Glomerular visceral epithelial cell (primary cell): ENCODE measurements around the gene FN1.

Source experiments
- DNase-seq: peaks from one replicate; pipeline ENCODE4 v3.0.0-alpha.2; 2016; ENCODE audit errors: extremely low spot score

Gene FN1

DNA sequence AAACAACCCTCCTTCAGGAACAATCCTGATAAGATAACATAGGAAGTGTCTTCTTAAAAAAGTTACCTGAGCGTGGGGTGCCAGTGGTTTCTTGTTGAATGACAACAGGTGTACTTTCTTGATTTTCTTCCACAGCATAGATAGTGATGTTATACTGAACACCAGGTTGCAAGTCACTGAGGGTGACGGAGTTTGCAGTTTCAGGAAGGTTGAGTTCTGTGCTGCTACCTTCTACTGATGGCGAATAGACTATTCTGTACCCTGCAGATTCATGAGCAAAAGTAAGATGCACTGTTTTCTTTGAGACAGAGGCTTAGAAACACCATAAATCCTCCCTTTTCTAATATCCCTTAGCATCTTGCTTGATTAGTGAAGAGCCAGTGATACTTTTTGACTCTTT, 28.8 kb downstream of the FN1 start:
- DNase-seq: no peak

DNA sequence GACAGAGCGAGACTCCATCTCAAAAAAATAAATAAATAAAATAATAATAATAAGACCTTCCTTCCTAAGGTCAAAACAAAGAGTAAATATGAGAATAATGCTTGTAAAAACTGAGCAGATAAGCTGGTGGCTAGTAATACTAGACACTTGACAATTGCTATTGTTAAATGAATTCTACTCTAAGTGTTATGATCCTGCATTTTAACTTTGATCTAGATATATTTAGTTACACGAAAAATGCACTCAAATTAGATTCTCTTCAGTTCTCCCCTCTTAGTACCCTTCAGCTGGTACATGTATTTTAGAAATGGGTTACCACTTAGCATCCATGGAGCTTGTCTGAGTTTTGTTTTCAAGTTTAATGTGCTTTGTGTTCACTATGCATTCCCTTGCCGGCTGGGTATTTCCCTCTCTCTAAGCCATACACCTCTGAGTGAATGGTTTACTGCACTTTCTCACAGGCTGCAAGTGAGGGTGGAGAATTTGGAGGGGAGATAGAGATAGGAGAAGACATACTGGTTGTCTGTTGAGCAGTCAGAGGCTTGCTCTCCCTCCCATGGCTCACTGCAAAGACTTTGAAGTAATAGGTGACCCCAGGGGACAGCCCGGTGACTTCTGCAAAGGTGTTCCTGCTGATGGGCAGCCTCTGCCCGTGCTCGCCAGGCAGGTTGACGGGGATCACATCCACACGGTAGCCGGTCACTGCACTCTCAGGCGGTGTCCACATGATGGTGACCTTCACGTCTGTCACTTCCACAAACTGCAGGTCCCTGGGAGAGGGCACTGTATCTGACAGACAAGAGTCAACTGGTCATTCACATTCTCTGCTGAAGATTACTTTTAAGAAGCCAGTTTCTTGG, 29.9 kb downstream of the FN1 start:
- DNase-seq: no peak

DNA sequence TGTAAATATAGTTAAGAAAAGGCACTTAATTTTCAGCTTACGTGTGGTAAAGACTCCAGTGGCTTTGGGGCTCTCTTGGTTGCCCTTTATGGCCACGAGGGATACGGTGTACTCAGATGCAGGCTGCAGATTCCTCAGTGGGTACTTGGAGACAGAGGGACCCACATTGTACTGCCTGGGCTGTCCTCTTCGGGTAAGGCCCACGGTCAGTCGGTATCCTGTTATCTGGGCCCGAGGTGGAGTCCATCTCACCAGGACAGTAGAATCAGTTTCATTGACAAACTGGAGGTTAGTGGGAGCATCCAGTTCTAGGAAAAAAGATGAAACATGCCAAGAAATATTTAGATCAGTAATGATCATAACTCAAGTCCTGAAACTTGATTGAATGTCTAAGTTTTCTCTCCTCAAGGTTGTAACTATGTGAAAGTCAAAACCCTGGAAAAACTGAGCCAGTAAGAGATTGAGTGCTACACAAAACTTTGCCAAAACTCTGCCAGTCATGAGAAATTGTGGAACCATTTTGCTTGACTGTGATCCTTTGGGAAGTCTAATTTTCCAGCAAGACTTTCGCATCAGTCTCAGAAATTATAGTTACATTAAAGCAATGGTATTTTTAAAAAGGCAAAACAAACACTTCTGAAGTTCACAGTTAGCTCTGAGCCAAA, 31.4 kb downstream of the FN1 start:
- DNase-seq: no peak

DNA sequence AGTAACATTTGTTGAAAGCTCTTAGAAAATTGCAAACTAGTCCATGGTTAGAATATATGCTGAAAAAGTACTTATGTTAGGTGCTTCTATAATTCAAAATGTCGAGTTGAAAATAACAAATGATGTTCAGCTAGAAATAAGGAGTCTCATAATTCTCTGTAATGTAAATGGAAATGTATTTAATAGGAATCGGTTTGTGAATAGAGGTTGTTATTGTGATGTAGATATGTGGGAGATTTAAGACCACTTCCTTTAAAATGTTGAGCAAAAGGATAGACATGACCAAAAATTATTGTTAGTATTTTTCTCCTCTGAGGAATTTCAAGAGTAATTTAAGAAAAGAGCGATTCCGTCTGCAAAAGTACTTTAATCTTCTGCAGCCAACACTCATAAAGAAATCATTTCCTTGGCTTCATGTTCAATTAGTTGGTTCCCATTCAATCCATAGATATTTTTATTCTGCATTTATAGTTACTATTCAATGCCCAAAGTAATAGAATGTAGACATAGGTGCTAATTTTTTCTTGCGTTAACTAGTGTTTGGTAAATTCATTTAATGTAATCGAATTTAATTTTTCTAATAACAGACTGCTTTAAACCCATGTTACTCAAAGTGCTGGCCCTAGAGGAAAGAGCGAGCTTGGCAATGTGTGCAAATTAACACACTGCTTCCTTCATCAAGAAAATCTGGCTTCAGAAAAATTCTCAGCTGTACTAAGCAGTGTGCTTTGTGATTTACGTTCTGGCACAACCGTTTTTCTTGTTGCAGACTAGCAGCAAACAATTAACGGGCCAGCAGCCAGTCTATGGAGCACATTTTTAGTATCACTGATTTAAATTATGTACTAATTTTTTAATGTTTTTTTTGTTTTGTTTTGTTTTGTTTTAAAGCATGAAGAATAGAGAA, 32.2 kb downstream of the FN1 start:
- no peak for DNase-seq

DNA sequence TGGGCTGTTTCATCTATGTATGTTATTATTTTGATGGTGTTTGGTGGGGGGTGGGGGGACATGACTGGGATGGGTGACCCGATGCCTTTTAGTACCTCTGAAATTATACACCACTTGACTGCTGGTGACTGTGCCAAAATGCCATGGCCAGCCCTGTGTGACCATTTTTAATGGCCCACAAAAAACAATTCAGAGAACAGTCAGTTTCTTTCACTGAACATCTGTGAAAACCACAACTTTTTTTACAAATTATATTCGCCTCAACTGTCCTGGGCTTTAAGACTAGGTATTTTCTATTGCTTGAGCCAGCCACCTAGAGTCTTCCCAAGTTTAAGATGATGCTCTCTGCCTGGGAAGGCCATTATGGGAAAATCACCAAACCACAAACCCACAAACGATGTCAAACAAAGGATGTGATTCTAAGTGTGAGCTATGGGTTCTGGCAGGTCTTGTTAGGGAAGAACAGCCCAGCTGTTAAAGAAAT, 33.9 kb downstream of the FN1 start:
- peak; percentile 96 for DNase-seq

DNA sequence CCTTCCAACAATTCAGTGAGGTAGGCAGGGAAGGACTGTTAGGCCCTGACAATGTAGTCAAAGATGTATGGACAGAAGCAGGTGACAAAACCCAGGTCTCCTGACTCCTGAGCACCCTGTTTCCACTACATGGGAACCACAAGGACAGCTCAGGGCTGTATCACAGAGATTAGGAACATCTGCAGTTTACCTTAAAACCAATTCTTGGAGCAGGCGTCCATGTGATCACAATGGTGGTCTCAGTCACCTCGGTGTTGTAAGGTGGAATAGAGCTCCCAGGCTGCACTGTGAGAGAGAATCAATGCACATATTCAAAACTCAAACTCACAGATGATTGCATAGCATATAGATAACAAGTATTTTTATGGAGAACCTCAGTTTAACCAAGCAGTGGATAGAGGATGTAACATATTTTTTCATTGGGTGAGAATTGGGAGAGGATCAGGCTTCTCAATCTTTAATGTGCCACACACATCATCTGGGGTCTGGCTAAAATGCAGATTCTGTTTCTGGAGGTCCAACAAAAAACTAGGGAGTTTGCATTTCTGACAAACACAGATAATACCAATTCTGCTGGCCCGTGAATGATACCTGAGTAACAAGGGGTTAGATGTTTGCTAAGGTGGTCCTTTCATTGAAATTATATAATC, 36.7 kb downstream of the FN1 start:
- DNase-seq: no peak

DNA sequence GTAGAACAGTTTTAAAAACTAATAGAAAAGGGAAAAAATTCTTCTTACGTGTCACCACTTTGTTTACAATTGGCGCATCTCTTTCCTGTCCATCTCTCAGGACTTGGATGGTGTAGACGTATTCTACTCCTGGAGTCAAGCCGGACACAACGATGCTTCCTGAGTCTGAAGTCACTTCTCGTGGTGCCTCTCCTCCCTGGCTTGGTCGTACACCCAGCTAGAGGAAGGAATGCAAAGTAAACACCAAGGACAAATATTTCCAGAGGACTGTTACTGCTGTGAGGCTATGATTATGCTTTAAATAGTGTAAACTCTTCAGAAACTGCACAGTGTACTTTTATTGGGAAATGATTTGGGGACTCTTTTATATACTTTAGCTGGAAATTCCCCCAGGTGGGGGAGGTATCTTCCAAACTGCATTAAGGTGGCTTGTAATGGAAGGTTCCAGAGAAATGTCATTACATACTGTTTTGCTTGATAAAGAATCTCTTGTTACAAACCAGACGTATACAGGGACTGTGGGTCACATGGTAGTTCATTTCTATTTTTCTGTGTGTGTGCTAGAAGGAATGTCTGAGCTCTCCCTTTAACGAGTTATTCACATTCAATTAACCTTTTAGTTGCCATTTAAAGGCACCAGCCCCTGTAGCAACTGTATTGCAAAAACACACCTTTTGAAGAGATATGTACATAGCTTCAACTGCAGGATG, 38.1 kb downstream of the FN1 start:
- DNase-seq: no peak

DNA sequence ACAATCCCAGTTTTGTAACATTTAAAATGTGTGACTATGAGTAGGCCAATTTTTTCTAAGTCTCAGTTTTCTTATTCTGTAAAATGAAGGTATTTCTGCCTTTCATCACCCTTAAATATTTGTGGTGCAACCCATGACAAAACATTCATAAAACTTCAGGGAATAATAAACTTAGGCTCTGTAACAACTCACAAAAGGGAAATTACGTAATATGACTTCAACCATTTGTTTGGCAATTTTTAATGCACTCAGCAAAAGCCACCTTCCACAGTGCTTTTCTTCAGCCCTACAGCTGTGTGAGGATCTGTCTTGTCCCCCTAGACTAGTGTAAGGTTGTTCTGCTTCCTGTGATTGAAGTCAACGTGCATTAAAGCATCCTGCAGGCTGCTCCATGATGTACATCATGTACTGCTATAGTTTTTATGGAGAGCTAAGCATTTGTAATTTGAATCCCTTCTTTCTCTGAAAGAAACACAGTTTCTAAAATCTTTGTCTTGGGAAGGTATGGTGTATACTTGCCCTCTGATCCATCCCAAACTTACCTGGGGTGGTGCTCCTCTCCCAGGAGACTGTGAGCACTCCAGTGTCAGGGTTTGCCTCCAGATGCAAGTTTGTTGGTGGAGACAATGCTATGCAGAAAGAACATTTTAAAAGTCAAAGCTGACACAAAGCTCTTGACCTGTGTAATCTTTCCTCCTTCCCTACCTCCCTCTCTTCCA, 39.1 kb downstream of the FN1 start:
- peak; percentile 41 for DNase-seq

DNA sequence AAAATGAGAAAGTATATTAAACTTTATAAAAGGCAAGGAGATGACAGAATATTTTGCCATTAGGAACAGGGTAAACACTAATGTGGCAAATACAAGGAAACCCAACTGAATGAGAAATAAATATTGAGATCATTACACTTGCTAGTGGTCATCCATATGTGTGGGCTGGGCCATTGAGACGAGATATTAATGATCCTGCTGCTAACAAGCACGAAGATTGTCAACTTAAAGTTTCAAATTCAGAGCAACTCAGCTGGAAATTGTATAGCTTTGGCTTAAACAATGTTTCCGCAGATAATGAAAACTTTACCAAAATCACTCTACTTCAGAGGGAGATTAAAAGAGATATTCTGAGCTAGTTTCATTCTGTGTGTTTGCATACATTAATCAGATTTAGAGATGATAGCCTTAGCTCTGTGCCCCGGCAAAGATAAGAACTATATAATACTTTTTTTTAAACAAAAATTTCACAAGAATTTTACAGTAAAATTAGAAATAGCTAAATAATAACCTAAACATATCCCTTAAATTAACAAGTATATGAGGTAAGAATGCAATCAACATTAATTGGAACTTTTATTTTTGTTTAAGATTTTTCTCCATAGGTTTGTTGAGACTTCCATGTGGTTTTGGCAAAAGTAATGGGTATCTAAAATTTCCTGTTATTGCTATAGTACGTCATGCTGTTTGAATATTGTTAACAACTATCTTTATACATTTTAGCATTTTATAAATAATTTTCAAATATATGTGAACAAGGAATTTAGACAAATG, 40.0 kb downstream of the FN1 start:
- no peak for DNase-seq

DNA sequence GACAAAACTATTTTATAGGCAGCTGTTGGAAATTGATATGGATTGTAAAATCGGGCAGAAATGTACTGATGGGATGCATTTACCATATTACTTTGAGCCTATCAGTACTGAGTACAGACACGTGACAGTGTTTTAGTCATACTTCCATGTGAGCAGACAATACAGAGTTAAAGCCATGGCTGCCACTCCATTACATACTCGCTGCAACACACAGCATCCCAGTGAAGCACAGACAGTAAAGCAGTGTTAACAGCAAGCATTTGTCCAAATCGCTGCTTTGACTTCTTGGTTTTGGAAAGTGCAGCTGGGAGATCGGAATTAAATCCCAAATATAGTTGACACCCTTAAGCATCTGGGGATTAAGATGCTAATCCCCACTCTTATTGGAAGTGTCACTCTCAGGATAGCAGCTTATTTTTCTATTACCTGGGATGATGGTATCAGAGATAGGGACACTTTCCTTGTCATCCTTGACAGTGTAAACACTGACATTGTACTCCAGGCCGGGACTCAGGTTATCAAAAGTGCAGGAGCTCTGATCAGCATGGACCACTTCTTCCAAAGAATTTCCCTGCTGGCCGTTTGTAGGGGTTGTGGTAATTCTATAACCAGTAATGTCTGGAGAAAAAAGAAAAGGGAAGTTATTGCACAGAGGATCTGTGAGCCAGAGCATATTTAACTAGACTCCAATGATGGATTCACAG, 41.6 kb downstream of the FN1 start:
- DNase-seq: no peak

DNA sequence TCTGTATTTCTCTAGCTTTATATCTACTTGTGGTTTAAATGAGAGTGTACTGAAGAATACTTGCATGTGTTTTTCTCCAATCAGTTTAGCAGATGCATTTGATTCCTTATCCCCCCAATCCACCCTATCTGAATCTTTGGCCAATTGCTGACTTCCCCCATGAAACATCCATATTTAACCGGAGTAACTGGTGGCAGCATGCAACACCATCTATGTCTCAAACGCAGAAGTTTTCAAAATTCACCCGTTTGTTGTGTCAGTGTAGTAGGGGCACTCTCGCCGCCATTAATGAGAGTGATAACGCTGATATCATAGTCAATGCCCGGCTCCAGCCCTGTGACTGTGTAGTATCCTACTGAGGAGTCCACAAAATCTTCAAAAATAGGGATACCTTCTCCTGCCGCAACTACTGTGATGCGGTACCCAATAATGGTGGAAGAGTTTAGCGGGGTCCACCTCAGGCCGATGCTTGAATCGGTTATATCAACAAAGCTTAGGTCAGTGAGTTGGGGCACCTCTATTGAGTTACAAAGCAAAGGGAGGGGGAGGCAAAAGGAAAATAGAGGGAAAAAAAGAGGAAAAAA, 43.1 kb downstream of the FN1 start:
- no peak for DNase-seq

DNA sequence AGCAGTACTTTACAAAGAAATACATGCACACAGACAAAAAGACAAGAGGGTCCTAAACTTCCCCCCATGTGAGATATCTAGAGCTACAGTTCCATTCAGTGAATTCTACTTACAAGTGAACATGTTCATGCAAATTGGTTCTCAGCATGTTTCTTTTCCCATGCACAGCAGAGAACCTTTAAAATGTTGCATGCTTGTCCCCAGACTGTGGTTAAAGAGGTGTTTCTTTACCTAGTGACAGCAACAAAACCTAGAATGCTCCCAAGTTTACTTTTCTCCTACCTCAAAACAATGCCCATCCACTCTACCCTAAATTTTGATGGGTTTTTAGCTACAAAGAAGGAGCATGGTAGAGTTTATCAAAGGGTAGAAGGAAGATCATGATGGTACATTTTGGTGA, 43.7 kb downstream of the FN1 start:
- no peak for DNase-seq

DNA sequence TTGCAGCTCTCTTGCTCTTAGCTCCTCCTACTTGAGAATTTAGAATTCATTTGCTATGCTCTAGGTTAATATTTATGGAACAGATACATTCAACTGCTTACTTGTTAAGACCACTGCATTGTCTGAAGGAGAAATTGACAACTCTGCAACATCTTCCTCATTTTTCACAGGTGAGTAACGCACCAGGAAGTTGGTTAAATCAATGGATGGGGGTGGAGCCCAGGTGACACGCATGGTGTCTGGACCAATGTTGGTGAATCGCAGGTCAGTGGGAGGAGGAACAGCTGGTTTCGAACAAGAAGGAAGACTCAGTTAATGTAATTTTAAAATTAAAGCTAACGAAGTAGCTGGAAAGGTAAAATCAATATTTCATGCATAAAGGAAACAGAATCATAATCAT, 44.3 kb downstream of the FN1 start:
- no peak for DNase-seq

DNA sequence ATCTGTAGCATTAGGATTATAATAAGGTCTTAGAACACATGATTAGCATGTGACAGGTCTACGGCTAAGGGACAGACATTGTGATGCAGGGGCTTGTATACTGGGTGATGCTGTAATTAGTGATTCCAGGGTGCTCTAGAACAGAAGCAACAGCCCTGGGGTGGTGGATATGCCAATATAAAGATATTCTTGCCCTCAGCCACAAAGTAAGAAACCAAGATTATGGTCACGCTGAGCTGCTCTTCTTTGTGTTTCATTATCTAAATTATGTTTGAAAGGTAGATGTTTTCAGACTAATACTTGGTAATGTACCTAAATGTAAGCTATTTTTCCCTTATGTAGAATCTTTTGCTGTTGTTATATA, 45.3 kb downstream of the FN1 start:
- no peak for DNase-seq

DNA sequence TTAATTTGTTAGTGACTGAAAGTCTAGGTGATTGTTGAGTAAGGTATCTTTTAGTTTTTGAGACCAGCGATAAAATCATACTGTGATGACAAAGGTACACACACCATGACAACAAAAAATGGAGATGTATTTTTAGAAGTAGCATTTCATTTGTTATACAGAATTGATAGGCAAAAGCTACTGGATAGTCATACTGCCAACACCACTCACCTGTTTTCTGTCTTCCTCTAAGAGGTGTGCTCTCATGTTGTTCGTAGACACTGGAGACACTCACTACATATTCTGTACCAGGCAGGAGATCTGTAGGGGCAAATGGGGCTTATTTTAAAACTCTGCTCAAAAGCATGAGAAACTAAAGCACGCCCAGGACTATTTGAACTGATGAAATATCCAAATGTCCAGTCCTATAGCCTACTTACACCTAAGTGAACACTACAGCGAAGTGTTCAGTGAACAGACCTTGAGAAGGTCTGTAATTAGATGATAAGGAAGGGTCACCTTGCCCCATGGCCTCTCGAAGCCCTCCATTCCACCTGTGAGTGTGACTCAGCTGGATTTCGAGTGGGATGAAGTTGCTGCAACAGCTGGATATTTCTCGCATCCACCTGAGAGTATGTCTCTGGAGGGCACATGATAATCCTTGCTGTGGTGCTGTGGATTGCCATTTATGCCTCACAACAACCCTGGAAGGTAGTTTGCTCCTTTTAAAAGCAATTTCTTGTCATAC, 47.7 kb downstream of the FN1 start:
- no peak for DNase-seq

DNA sequence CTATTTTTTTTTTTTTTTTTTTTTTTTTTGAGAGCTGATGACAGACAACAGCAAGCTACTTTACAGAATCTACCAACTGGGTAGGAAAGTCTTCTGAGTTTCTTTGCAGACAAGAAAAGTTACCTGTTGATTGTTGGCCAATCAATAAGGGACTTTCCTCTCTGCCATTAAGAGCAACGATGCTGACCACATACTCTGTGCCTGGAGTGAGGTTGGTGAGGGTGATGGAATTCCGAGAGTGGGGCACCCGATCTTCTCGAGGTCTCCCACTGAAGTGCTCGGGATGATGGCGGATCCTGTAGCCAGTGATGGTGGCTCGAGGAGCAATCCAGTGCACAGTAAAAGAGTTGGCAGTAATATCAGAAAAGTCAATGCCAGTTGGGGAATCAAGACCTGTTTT, 49.3 kb downstream of the FN1 start:
- no peak for DNase-seq

DNA sequence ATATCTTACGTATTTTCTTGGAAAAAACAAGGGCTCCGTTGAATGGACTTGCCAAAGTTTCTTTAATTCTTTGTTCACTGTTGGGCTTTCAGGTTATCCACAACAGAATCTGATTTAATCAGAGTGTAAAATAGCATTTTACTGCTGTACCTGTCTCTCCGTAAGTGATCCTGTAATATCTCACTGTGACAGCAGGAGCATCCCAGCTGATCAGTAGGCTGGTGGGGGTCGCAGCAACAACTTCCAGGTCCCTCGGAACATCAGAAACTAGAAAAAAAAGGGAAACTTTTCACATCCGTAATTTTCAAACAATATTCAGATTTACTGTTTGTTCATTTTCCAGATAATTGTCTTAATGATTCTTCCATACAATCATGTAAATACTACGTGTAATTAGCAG, 51.2 kb downstream of the FN1 start:
- no peak for DNase-seq

DNA sequence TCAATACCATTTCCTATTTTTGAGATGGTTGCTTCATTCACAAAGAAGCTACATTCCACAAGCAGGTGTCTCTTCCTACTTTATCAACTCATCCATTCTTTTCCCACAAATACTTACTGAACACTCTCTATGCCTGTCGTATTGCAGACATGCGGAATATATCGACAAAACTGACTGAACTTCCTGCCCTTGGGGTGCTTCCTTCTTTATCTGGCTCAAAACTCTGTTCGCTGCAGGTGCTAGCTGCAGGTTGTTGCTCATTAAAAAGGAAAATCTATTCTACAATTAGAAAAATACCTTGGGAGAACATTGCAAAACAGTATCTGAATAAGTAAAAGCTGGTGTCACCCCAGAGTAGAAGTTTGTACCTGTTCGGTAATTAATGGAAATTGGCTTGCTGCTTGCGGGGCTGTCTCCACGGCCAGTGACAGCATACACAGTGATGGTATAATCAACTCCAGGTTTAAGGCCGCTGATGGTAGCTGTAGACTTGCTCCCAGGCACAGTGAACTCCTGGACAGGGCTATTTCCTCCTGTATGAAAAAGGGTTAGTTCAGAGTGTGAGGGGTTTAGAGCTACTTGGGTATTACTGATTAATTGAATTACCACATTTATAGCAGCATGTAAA, 52.1 kb downstream of the FN1 start:
- no peak for DNase-seq
